Parathyroid adenoma (tissue), 2 donors: ENCODE data around the gene RGL1.

Experiments
- H2AFZ ChIP-seq: fragments of 300-600 bp; sonication (generic); one replicate; pipeline ENCODE4 v1.7.0; 2017; ENCODE audit warnings: antibody characterized with exemption, mild to moderate bottlenecking
- H3K27ac ChIP-seq: fragments of 300-600 bp; sonication (generic); one replicate; pipeline ENCODE4 v1.7.0; 2017
- H3K27me3 ChIP-seq: fragments of 300-600 bp; sonication (generic); one replicate; pipeline ENCODE4 v1.7.0; 2017; ENCODE audit warnings: low read length; ENCODE audit not compliant: control insufficient read depth, insufficient read depth
- H3K36me3 ChIP-seq: fragments of 300-600 bp; sonication (generic); one replicate; pipeline ENCODE4 v1.7.0; 2017; ENCODE audit warnings: low read length; ENCODE audit not compliant: control insufficient read depth, insufficient read depth
- H3K4me1 ChIP-seq: fragments of 300-600 bp; sonication (generic); one replicate; pipeline ENCODE4 v1.7.0; 2017; ENCODE audit warnings: control low read depth
- H3K4me2 ChIP-seq: fragments of 300-600 bp; sonication (generic); one replicate; pipeline ENCODE4 v1.7.0; 2017; ENCODE audit warnings: low read length
- H3K4me3 ChIP-seq: fragments of 300-600 bp; sonication (generic); one replicate; pipeline ENCODE4 v1.7.0; 2017; ENCODE audit warnings: low read depth, low read length
- H3K79me2 ChIP-seq: fragments of 300-600 bp; sonication (generic); one replicate; pipeline ENCODE4 v1.7.0; 2017; ENCODE audit warnings: control low read depth
- H3K9ac ChIP-seq: fragments of 300-600 bp; sonication (generic); one replicate; pipeline ENCODE4 v1.7.0; 2017; ENCODE audit warnings: mild to moderate bottlenecking
- H3K9me3 ChIP-seq: fragments of 300-600 bp; sonication (generic); one replicate; pipeline ENCODE4 v1.7.0; 2017; ENCODE audit warnings: low read length; ENCODE audit not compliant: control insufficient read depth
- TF ChIP-seq, protein P1 (sequence below): fragments of 300-600 bp; sonication (generic); IDR thresholded peaks from one replicate; pipeline ENCODE4 v1.7.0; 2017; ENCODE audit warnings: antibody characterized with exemption, mild to moderate bottlenecking
- donor health status: primary hyperparathyroidism.

The RGL1 gene

DNA sequence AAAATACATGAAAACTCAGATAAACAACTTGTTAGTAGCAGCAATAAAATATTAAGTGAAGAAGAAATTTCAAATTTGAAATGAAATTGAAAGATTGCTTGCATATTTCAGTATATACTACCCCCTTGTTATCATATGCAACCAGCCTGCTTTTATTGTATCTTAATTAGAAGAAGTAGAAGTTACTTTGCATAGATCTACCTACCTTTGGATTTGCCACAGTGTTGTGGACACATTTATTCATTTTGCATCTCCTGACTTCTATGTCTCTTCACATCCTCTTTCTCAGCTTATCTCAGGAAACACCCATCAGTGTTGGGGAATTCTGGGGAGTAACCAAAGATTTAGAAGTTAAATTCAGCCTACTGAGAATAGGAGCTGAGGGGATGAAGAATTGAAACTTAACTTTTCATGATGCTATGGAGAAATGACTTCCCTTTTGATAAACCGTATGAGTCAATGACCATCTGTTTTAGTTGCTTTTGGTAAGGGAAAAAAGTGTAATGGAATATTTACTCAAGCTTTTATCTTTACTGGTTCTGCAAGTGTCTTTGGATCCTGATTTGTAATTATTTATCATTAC is 96.9 kb downstream of the RGL1 start:
- TF ChIP-seq, protein P1, sequence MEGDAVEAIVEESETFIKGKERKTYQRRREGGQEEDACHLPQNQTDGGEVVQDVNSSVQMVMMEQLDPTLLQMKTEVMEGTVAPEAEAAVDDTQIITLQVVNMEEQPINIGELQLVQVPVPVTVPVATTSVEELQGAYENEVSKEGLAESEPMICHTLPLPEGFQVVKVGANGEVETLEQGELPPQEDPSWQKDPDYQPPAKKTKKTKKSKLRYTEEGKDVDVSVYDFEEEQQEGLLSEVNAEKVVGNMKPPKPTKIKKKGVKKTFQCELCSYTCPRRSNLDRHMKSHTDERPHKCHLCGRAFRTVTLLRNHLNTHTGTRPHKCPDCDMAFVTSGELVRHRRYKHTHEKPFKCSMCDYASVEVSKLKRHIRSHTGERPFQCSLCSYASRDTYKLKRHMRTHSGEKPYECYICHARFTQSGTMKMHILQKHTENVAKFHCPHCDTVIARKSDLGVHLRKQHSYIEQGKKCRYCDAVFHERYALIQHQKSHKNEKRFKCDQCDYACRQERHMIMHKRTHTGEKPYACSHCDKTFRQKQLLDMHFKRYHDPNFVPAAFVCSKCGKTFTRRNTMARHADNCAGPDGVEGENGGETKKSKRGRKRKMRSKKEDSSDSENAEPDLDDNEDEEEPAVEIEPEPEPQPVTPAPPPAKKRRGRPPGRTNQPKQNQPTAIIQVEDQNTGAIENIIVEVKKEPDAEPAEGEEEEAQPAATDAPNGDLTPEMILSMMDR, result no peak
- Histone ChIP-seq H3K36me3 (no peaks in the 10 kb centered on the region), H3K4me3 (no peak overlapping the region), H3K27ac (no peak overlapping the region), H3K79me2 (no peaks in the 10 kb centered on the region), H2AFZ (no peak overlapping the region), H3K27me3 (no peaks in the 10 kb centered on the region), H3K9ac (no peak overlapping the region), H3K4me2 (no peak overlapping the region), H3K4me1 (no peaks in the 10 kb centered on the region), H3K9me3 (no peaks in the 10 kb centered on the region)

DNA sequence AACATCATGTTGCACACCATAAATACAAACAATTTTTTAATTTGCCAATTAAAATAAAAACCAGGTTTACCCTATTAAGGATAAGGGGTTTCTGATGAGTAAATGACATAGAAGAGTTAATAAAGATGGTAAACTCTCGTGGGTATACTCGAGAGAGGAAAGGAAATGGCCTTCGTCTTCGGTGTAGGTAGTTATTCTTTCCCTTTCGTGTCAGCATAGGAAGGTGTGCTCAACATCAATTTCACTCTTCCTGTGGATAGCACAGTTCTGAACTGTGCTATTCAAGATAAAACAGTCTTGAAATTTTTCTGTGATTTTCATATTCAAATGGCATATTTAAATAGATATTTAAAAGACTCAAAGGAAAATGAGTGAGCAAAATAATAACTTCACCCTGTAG is 98.2 kb downstream of the RGL1 start:
- no peak overlapping the region for H3K4me3 ChIP-seq
- no peaks in the 10 kb centered on the region for H3K27me3 ChIP-seq
- no peaks in the 10 kb centered on the region for H3K9me3 ChIP-seq
- no peak overlapping the region for H3K9ac ChIP-seq
- no peaks in the 10 kb centered on the region for H3K4me1 ChIP-seq
- no peak overlapping the region for H2AFZ ChIP-seq
- H3K79me2 ChIP-seq, result no peaks in the 10 kb centered on the region
- no peaks in the 10 kb centered on the region for H3K36me3 ChIP-seq
- TF ChIP-seq, protein P1, result no peak
- no peak overlapping the region for H3K4me2 ChIP-seq
- H3K27ac ChIP-seq, result no peak overlapping the region

DNA sequence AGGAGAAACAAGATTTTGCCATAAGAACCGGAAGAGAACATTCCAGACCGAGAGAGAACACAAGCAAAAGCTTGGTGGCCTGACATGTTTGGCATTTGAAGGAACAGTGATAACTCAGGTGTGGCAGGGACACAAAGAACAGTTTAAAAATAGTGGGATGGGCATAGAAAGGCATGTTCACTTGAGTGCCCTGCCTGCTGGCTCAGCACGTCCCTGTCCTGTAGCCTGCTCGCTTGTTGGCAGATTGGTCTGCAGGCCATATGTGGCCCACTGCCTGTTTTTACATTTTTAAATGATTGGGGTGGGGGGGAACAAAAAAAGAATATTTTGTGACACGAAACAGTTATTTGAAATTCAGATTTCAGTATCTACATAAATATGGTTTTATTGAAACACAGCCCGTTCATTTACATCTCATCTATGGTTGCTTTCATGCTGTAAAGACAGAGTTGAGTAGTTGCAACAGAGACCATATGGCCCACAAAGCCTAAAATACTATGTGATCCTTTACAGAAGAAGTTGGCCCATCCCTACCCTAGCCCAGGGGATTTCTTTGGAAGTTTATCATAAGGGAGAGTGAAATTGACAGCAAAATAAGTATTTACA is 100.7 kb downstream of the RGL1 start:
- H3K27me3 ChIP-seq, result no peaks in the 10 kb centered on the region
- no peaks in the 10 kb centered on the region for H3K36me3 ChIP-seq
- no peak overlapping the region for H3K9ac ChIP-seq
- H3K4me2 ChIP-seq, result no peak overlapping the region
- no peak overlapping the region for H2AFZ ChIP-seq
- H3K4me3 ChIP-seq, result no peak overlapping the region
- no peaks in the 10 kb centered on the region for H3K9me3 ChIP-seq
- H3K79me2 ChIP-seq, result no peaks in the 10 kb centered on the region
- H3K4me1 ChIP-seq, result no peaks in the 10 kb centered on the region
- TF ChIP-seq, protein P1, result no peak
- no peak overlapping the region for H3K27ac ChIP-seq

DNA sequence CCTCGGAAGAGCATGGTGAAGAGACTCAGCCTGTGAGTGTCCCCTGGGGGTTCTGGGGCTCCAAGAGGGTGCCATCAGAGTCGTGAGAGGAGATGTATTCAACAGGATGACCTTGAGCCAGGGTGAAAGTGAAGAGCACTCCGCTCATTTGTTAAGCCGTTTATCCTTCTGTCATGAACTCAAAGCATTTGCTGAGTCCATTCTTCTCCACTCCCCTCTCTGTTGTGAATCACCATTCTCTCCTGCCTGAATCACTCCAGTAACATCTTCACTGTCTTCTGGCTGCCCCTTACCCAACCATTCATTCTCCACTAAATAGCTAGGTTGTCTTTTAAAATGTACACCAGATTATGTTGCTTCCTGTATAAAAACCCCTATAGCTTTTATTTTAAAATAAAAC is 102.2 kb downstream of the RGL1 start:
- Histone ChIP-seq H3K4me3 (no peak overlapping the region), H3K4me2 (no peak overlapping the region), H3K27ac (no peak overlapping the region), H3K9me3 (no peaks in the 10 kb centered on the region), H3K4me1 (no peaks in the 10 kb centered on the region), H2AFZ (no peak overlapping the region), H3K79me2 (no peaks in the 10 kb centered on the region), H3K27me3 (no peaks in the 10 kb centered on the region), H3K36me3 (no peaks in the 10 kb centered on the region), H3K9ac (no peak overlapping the region)
- TF ChIP-seq, protein P1, result no peak

DNA sequence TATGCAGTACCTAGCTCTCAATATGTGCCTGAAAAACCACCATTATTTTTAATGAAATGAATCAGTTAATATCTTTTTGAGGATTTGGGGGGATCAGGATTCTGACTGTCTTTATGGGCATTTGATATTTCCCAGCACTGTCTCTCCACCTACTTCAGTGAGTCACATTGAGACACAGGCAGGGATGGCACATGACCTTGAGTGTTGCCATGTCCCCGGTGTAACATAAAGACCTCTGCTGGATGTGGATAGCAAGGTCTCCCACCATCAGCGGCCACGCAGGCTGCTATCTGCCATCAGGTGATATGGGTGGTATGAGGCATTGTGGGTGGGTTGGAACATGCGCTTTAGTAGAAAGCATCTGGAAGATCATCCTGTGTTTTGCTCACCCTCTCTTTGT is 103.2 kb downstream of the RGL1 start:
- Histone ChIP-seq H3K27me3 (no peaks in the 10 kb centered on the region), H2AFZ (no peak overlapping the region), H3K27ac (no peak overlapping the region), H3K9me3 (no peaks in the 10 kb centered on the region), H3K36me3 (no peaks in the 10 kb centered on the region), H3K9ac (no peak overlapping the region), H3K4me2 (no peak overlapping the region), H3K4me1 (no peaks in the 10 kb centered on the region), H3K79me2 (no peaks in the 10 kb centered on the region), H3K4me3 (no peak overlapping the region)
- TF ChIP-seq, protein P1, result no peak
